Measurements from ENCODE around the gene CHN2.

DNA sequence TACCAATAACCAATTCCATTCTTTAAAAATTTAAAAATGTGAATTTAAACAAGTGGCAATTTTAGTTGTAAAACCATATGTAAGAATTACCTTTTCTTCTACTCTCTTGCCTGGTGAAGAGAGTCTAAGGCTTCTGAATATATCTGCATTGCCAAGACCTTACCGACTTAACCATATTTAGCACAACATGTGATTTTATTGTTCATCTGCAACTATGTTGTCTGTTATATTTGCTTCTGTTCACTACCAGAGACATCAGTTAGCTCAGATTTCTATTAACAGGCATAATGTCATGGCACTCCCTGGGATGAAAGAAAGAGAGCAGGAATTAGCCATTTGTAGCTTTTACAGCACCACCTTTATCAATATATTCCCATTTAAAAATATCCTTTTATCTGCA is 55.3 kb downstream of the CHN2 start:
- TF ChIP-seq, protein P1, sequence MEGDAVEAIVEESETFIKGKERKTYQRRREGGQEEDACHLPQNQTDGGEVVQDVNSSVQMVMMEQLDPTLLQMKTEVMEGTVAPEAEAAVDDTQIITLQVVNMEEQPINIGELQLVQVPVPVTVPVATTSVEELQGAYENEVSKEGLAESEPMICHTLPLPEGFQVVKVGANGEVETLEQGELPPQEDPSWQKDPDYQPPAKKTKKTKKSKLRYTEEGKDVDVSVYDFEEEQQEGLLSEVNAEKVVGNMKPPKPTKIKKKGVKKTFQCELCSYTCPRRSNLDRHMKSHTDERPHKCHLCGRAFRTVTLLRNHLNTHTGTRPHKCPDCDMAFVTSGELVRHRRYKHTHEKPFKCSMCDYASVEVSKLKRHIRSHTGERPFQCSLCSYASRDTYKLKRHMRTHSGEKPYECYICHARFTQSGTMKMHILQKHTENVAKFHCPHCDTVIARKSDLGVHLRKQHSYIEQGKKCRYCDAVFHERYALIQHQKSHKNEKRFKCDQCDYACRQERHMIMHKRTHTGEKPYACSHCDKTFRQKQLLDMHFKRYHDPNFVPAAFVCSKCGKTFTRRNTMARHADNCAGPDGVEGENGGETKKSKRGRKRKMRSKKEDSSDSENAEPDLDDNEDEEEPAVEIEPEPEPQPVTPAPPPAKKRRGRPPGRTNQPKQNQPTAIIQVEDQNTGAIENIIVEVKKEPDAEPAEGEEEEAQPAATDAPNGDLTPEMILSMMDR (IDR thresholded peaks at IDR 0.05; ENCODE audit: insufficient read depth, low read length, poor library complexity, severe bottlenecking) = no peak
- no peak for TF ChIP-seq EZH2phosphoT487 (conservative IDR thresholded peaks at IDR 0.05; ENCODE audit: low read length)
